ENCODE data around the gene CCDC148.

The CCDC148 gene

GRCh38 chr2:158143703-158144360 is 312.7 kb downstream of the CCDC148 start:
- peak; percentile 25 for DNase-seq

- peak; percentile 82 for DNase-seq
These were observed 313.8 kb downstream of the CCDC148 start for GRCh38 chr2:158142568-158143332.

GRCh38 chr2:158142165-158142564 is 314.4 kb downstream of the CCDC148 start:
- no peak for DNase-seq

GRCh38 chr2:158140201-158140600 is 316.4 kb downstream of the CCDC148 start:
- no peak for DNase-seq

- no peak for DNase-seq
These were observed 318.3 kb downstream of the CCDC148 start for GRCh38 chr2:158138255-158138654.

GRCh38 chr2:158135096-158135495 is 321.5 kb downstream of the CCDC148 start:
- DNase-seq: no peak

GRCh38 chr2:158134655-158135054 is 321.9 kb downstream of the CCDC148 start:
- peak; percentile 35 for DNase-seq

GRCh38 chr2:158134055-158134454 is 322.5 kb downstream of the CCDC148 start:
- DNase-seq: no peak

GRCh38 chr2:158131919-158132566 is 324.5 kb downstream of the CCDC148 start:
- DNase-seq: no peak

- no peak for DNase-seq
These were observed 325.1 kb downstream of the CCDC148 start for GRCh38 chr2:158131483-158131912.

- no peak for DNase-seq
These were observed 325.6 kb downstream of the CCDC148 start for GRCh38 chr2:158130832-158131473.

GRCh38 chr2:158129037-158129436 is 327.5 kb downstream of the CCDC148 start:
- no peak for DNase-seq

- no peak for DNase-seq
These were observed 328.2 kb downstream of the CCDC148 start for GRCh38 chr2:158128168-158128973.

GRCh38 chr2:158127380-158127804 is 329.2 kb downstream of the CCDC148 start:
- no peak for DNase-seq

GRCh38 chr2:158125756-158126498 is 330.6 kb downstream of the CCDC148 start:
- no peak for DNase-seq

GRCh38 chr2:158124896-158125295 is 331.7 kb downstream of the CCDC148 start:
- DNase-seq: no peak
